HG03520 (cell line): ENCODE results near the gene DBN1.
"Not testable (repeated sequence)": the region's sequence is repeated elsewhere in the genome, so short reads cannot be mapped to it uniquely, and the experiment has no call there.

Source experiments
- ATAC-seq: cut with Tn5 transposase; IDR thresholded peaks from one replicate; pipeline ENCODE4 v1.9.1; 2021; ENCODE audit warnings: mild to moderate bottlenecking, moderate library complexity; ENCODE audit not compliant: unreplicated experiment

DBN1 gene

DNA sequence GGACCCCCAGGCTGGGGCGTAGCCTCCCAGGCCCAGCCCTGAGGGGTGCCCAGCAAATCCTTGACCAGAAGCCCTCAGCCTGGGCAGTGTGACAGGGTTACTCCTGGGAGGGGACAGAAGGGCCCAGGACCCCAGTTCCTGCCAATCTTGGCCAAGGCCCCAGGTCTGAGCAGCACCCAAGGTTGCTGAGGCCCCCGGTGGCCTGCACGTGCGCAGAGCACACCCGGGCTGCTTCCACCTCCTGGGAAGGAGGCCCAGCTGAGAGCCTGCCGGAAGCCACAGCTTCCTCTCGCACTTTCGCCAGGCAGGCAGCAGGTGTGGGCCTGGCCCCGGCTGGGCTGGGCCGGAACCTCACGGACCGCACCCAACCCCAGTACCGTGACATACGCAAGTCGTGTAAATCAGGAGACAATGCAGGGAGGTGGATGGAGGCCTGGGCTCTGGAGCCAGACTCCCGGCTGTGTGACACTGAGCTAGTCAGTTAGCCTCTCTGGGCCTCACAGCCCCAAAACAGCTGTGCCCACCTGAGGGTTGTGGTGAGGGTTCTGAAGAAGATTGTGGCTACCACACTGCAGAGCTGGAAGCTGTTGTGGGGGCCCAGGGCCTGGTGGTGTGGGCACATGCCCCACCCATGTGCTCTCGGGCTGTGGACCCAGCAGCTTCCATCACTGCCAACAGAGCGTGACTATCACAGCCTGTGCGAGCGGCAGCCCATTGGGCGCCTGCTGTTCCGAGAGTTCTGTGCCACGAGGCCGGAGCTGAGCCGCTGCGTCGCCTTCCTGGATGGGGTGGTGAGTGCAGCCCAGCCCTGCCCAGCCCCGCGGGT, 41.9 kb downstream of the DBN1 start:
- ATAC-seq = peak; percentile 23

DNA sequence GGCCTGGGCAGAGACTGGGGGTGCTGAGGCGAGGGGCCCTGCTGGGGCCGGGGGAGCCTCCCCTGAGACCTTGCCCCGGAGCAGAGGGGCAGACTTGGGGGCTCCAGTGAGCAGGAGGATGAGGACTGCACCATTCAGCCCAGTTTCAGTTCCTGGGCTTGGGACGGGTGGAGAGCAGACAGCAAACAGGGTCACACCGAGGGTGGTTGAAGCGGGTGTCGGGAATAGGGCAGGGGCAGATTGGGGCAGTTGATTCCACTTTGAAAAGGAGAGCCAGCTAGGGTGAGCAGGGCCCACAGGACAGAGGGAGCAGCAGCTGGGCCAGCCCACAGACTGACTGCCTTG, 42.5 kb downstream of the DBN1 start:
- no peak for ATAC-seq

DNA sequence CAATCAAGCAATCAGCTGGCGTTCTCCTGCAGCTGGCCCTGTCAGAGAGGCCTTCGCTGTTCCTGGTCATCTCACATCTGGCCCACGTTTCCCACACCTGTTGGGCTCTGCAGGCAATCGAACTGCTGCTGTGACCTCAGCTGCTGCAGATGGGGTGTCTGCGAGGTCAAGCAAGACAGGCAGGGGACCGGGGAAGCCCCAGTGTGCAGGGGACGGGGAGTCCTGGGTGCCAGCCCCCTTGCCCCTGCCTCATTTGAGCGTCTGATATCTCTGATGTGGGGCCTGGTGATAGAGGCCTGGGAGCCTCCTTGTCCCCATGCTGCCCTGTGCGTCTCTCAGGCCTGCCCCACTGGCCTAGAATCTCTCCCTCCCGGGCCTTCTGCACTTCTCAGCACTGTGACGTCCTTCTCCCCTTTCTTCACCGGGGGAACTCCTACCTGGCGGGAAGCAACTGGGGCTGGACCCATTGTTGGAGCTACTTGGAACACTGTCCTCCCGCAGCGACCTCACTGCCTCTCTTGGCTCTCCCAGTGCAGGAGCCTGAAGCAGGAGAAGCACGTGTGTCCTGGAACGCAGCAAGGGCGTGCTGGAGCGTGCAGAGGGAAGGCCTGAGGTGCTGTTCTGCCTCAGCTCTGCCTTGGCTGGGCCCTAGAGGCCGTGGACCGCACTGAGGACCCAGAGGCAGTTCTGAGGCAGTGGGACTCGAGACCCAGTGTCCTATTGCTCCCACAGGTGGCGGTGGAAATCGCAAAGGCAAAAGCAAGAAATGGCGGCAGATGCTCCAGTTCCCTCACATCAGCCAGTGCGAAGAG, 43.1 kb downstream of the DBN1 start:
- ATAC-seq = no peak

DNA sequence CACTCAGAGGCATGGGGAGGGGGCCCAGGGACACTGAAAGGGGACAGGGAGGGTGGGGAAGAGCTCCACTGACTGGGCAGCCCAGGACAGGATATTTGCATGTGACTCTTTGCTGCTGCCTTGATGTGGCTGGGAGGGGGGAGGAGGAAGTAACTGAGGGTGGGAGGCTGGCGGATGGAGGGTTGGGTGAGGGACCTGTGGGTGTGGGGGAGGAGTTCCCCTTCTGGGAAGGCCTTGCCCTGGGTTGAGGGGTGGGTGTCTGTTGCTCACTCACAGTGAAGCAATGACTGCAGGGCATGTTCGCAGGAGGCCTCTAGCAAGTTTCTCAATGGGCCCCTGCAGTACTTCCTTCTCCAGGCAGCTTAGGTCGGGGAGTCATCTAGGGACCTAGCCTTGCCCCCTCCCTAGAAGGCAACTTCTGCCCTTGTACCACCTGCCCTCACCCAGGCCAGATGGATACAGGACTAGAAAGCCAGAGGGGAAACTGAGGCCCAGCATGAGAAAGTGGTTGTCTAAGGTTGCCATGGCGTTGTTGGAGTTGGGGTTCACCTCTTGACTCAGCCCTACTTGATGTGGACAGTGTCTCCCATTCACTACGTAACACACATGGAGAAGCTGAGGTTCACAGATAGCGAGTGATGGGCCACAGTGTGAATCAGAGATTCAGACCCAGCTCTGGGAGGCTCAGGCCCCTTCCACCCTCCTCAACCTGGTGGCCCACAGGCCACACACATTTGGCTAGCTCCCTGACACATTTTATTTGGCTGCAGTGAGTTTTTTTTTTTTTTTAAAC, 44.0 kb downstream of the DBN1 start:
- ATAC-seq = no peak

DNA sequence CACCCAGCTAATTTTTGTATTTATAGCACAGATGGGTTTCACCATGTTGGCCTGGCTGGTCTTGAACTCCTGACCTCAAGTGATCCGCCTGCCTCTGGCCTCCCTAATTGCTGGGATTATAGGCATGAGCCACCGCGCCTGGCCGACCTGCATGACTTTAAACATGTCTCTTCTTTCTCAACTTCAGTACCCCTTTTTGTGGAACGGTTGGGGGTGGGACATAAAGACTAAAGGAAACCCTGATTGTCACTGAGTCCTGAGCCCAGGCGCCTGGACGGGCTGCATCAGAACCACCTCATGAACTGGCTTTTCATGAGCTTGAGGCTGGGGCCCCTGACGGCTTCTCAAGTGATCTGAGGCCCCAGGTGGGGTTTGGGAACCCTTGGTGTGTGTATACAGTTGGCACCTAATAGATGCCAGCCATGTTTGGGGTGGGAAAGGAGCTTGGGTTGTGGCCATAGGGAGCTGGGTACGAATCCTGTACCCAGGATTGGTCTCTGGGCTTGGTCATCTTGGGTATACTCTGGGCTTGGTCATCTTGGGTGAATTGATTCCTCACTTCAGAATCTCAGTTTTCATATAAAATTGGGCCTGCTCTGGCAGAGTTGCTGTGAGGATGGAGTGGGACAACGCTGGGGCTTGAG, 44.7 kb downstream of the DBN1 start:
- no peak for ATAC-seq

DNA sequence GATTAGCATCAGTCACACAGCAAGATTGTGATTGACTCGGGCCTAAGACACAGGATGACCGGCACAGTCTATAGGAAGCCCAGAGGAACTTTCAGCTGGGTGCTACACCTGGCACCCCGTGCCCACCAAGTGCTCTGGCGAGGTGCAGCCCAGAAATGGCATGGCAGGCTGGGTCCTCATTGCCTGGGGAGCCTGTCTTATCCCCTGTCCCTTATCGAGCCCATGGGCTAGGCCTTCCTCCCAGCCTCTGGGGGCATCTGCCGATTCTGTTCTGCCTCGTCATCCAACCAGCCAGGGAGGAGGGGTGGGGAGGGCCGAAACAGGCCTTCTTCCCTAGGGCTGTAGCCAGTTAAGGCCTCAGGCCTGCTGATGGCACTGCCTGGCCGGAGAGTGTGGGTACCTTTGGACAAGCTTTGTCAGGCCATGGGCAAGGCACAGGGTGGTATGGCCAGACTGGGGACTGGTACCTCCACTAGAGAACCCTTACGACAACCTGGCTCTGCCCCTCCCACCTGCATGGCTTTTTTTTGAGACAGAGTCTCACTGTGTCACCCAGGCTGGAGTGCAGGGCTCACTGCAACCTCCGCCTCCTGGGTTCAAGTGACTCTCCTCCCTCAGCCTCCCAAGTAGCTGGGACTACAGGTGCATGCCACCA, 45.4 kb downstream of the DBN1 start:
- no peak for ATAC-seq

DNA sequence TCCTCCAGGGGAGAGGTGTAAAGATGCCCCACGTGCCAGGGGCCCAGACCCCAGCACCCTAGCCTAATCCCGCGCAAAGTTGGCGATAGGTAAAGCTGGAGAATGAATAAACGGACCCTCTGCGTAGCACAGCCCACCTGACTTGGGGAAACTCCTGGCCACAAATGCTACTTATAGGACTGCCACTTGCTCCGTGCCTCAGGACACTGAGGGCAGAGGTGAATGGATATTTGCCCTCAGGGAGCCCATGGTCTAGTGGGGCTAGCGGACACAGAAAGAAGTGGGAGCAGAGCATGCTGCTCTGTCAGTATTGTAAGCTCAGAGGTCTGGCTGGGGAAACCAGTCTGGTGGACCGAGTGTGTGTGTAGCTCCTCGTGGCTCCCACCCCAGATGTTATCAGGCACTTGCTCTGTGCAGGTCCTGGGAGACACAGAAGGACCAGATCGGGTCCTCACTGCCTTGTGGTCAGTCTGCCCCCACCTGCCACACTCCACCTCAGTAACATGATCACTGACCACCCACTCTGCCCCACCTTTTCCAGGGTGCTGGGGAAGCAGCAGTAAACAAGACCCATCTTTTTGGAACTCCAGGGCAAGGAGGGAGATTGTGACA, 46.1 kb downstream of the DBN1 start:
- no peak for ATAC-seq

DNA sequence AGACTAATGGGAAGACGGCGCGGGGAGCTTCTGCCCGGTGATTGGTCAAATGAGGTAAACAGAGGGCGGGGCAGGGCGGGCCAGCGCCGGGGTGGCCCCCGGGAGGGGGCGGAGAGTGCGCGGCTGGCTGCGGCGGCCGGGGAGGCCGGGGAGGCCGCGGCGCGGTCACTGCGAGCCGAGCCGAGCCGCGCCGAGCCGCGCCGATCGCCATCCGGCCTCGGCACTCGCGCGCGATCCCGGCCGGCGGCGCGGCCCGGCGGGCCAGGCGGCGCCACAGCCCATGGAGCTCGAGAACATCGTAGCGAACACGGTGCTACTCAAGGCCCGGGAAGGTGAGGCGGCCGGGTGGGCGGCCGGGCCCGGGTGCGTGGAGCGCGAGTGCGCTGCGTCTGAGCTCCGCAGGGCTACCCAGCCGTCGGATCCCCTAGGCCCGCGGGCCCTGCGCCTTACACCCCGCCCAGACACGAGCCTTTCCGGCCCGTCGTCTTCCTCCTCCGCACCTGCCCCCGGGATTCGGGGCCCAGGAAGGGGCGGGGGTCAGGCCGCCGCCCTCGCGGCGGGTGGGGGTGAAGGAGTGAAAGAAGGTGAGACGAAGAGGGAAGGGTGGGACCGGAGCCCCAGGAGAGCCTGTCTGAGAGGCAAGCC, 46.7 kb downstream of the DBN1 start, which contains the start of gene GRK6:
Gene GRK6 (plus strand): TSS at position 111 of the 645 bp plus-strand sequence. CDS start 170 bp downstream, at position 281.
- ATAC-seq = peak; percentile 9

DNA sequence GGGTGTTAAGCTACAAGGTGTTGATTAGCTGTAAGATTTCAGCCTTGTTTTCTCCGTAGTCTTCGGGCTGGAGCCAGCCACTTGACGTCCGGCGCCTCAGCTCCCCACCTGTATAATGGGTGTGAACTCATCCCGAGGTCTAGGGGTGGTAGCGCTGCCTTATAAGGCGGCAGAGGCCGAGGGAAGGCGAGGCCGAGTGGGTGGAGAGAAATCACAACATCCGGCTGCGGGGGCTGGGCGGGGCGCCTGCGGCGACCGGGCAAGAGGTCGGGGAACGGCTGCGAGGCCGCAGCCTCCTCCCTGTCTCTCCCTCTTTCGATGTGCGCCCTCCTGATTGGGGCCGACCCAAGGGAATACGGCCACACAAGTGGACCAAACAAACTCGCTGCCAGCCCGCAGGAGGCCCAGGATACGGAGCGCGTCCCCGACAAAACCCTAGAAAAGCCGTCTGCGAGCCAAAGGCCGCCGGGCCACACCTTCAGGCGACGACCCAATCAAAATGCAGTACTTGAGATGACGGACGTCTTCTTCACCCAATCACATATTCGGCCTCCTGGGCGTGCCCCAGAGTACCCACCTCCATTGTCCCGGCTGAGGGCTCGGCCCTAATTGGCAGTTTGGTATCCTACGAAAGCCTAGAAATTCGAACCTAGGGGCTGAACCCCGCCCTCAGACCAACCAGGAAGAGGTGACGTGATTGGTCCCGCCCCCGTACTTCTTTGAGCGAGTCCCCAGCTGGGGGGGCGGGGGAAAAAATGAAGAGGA, 47.5 kb downstream of the DBN1 start:
- peak; percentile 68 for ATAC-seq

DNA sequence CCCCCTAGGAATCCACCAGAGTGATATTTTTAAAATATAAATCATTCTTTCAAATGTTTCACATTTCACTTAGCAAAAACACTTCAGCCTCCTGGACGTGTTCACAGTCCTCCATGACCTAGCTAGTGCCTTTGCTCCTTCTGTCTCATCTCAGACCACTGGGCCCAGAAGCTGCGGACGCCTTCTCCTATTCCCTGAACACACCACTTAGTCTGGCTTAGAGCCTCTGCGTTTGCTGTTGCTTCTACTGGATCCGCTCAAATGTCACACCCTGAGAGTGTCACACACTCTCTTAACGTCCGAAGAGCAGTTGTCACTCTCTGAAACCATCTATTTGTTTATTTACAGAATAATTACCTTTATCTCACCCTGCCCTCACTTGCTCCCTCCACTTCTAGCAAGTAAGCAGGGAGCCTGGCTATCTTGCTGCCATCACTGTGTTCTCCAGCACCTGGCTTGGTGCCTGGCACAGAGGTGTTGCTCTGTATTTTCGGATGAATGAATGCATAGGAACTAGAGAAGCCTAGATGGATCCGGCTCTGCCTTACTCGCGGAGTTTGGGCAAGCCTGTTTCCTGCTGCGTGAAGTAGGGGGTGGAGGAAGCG, 48.1 kb downstream of the DBN1 start:
- no peak for ATAC-seq

DNA sequence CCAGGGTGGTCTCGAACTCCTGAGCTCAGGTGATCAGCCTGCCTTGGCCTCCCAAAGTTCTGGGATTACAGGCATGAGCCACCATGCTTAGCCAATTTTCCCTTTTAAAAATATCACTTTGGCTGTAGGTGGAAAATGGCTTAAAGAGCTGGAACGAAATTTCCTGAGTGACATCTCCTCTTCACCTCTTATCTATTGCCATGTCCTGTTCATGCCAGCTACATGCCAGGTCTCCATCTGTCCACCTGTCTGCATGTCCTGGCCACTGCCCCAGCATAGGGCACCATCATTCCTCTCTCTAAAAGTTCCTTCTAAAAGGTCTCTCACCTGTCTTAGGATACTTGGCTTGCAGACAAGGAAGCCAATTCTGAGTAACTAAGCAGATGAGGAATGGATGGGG, 49.8 kb downstream of the DBN1 start:
- ATAC-seq = no peak

DNA sequence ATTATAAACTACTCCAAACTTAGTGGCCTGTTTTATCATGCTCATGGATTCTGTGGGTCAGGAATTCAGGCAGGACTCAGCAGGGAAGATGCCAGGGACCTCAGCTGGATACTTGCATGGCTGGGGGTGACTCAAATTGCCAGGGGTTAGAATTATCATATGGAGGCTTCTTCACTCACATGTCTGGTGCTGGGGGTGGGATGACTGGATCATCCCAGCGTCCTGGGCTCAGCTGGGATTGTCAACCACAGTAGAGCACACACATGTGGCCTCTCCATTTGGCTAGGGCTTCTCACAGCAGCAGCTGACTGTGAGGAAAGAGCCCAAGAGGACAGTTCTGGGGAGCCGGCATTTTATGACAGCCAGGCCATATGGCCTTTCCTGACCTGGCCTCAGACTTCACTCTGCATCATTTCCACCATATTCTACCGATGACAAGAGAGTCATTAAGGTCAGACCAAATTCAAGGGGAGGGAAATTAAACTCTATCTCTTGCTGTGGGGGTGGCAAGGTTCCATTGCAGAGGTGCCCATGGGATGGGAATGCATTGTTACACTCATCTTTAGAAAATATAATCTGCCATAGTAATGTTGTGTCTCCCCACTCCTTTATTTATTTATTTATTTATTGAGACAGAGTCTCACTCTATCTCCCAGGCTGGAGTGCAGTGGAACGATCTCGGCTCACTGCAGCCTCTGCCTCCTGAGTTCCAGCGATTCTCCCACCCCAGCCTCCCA, 52.2 kb downstream of the DBN1 start:
- ATAC-seq = no peak

DNA sequence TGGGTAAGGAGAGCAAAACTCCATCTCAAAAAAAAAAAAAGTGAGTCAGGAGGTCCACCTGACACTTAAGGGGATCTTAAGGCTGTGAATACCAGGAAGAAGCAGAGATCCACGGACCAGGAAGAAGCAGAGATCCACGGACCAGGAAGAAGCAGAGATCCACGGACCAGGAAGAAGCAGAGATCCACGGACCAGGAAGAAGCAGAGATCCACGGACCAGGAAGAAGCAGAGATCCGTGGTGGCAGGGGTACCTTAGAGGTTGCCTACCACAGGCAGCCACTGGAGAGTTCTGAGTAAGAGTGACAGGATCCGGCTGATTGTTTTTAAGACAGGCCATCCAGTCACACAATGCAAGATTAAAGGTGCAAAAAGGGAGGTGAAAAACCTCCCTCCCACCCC, 53.0 kb downstream of the DBN1 start:
- not testable (repeated sequence) for ATAC-seq

DNA sequence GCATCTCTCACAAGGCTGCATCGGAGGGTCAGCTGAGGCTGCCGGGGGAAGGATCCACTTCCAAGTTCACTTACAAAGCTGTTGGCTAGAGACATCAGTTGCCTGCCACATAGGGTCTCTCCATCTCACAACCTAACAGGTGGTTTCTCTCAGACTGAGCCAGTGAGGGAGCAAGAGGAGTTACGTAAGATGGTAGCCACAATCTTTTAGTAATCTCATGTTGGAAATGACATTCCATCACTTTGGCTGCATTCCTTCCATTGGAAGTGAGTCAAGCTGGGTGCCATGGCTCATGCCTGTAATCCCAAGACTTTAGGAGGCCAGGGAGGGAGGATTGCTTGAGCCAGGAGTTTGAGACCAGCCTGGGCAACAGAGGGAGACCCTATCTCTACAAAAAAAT, 54.4 kb downstream of the DBN1 start:
- no peak for ATAC-seq

DNA sequence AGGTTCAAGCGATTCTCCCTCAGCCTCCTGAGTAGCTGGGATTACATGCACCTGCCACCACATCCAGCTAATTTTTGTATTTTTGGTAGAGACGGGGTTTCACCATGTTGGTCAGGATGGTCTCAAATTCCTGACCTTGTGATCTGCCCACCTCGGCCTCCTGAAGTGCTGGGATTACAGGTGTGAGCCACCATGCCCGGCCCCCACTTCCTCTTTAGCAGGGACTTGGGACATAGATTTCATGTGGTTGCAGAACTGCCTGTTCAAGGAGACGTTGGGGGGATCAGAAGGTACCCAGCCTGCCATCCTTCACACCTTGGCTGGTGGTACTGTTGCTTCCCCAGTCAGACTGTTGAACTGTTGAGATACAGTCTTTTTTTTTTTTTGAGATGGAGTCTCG, 56.4 kb downstream of the DBN1 start:
- ATAC-seq = not testable (repeated sequence)

DNA sequence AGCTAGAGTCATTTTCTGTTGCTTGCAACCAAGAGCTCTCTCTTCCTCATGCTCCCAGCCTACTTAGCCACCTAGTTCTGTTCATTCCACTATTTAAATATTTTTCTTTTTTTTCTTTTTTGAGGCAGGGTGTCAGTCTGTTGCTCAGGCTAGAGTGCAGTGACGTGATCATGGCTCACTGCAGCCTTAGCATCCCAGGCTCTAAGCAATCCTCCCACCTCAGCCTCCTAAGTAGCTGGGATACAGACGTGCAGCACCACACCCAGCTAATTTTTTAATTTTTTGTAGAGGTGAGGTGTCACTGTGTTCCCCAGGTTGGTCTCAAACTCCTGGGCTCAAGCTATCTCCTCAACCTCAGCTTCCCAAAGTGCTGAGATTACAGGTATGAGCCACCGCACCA, 59.0 kb downstream of the DBN1 start:
- ATAC-seq = no peak

DNA sequence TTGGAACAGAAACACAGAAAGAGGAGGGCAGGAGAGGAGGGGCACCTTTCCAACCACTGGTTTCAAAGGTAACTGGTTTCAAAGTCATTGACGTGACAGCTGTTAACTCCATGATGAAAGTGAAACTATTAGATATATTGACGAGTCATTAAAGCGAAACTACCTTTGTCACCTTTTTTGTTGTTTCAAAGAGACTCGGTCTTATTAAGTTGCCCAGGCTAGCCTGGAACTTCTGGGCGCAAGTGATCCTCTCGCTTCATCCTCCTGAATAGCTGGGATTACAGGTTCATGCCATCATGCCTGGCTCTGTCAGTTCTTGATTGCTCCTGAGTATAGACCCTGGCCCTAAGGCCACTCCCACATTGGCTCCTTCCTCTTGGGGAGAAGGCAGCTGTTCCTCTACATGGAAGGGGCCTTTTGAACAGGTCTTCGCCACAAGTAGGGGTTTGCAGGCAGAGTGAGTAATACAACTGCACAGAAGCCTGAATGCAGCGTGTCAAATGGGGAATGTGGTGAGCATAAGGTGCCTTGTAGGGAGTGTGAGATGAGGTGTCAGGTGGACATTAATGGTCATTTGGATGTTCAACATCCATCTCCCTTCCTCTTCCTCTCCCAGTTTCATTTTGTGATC, 60.7 kb downstream of the DBN1 start:
- ATAC-seq = peak; percentile 73
